ENCODE measurements around the gene SLC16A9. TPM values are rescaled to one million over a fixed set of nuclear protein-coding genes. Genes with fewer than 3 reads are reported as not detected.
"Not testable (repeated sequence)": the region's sequence is repeated elsewhere in the genome, so short reads cannot be mapped to it uniquely, and the experiment has no call there.

Gene SLC16A9
- total RNA-seq, 2 donors from 2014 or later, result 1.6 to 1.8 TPM

- Histone ChIP-seq H3K36me3 (no peaks in the 10 kb centered on the region), H3K27me3 (replicated peaks; ENCODE audit: insufficient read depth) (no peaks in the 10 kb centered on the region), H3K9me3 (no peaks in the 10 kb centered on the region), H3K4me1 (ENCODE audit: control insufficient read depth in 1 of 2, low read depth in 2 of 2) (peaks cover 0 to 11% of the 10 kb centered on the region in 2 donors), H3K27ac (no peak overlapping the region), H3K4me3 (no peak overlapping the region)
- TF ChIP-seq, protein P1, sequence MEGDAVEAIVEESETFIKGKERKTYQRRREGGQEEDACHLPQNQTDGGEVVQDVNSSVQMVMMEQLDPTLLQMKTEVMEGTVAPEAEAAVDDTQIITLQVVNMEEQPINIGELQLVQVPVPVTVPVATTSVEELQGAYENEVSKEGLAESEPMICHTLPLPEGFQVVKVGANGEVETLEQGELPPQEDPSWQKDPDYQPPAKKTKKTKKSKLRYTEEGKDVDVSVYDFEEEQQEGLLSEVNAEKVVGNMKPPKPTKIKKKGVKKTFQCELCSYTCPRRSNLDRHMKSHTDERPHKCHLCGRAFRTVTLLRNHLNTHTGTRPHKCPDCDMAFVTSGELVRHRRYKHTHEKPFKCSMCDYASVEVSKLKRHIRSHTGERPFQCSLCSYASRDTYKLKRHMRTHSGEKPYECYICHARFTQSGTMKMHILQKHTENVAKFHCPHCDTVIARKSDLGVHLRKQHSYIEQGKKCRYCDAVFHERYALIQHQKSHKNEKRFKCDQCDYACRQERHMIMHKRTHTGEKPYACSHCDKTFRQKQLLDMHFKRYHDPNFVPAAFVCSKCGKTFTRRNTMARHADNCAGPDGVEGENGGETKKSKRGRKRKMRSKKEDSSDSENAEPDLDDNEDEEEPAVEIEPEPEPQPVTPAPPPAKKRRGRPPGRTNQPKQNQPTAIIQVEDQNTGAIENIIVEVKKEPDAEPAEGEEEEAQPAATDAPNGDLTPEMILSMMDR (IDR thresholded peaks at IDR 0.05), result no peak
- ATAC-seq (ENCODE audit: insufficient number of reproducible peaks, low FRiP score, low read depth) (no peak), DNase-seq (ENCODE audit: low spot score) (no peak)
Measured at GRCh38 chr10:59672150-59672875, 37.3 kb downstream of the SLC16A9 start.

DNA sequence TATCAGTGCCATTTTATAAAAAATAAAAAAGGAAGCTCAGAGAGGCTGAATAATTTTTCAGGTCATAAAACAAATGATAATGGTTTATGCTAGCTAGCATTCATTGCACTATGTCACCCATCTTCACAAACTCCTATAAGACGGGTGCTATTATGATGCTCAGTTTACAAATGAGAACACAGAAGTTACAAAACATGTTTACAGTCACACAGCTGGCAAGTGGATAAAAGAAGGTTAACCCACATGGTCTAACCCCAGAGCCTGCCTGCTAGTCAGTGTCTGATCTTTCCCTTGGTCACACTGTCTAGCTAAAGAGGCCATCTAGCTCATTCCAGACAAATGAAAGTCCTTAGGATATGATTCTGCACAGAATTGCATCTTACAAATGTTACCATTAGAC lies 39.4 kb downstream of the SLC16A9 start:
- H3K4me1 ChIP-seq (ENCODE audit: control insufficient read depth in 1 of 2, low read depth in 2 of 2), result peaks cover 0 to 11% of the 10 kb centered on the region in 2 donors
- H3K4me3 ChIP-seq, result no peak overlapping the region
- H3K27ac ChIP-seq, result no peak overlapping the region
- DNase-seq (ENCODE audit: low spot score), result no peak
- no peaks in the 10 kb centered on the region for H3K9me3 ChIP-seq
- no peaks in the 10 kb centered on the region for H3K36me3 ChIP-seq
- H3K27me3 ChIP-seq (replicated peaks; ENCODE audit: insufficient read depth), result no peaks in the 10 kb centered on the region
- TF ChIP-seq, protein P1 (IDR thresholded peaks at IDR 0.05), result no peak
- no peak for ATAC-seq (ENCODE audit: insufficient number of reproducible peaks, low FRiP score, low read depth)

DNA sequence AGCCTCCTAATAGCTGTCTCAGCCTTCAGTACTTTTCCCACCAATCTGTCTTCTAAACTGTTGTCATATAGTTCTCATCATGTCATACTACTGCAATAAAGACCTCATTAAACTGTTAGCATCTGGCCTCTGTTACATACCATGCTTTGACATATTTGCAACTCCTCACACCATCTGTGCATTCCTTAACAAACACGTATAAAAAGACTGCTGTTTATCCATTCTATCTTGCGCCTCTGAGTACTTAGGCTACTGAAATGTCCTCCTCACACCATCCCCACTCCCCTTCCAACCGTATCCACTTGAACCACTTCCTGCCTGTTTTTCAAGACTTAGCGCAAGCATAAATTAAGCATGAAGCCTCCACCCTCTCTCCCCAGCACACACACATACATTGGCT lies 41.6 kb downstream of the SLC16A9 start:
- Histone ChIP-seq H3K27me3 (replicated peaks; ENCODE audit: insufficient read depth) (no peaks in the 10 kb centered on the region), H3K9me3 (no peaks in the 10 kb centered on the region), H3K27ac (no peak overlapping the region), H3K36me3 (no peaks in the 10 kb centered on the region), H3K4me3 (no peak overlapping the region), H3K4me1 (ENCODE audit: control insufficient read depth in 1 of 2, low read depth in 2 of 2) (peaks cover 0 to 11% of the 10 kb centered on the region in 2 donors)
- ATAC-seq (ENCODE audit: insufficient number of reproducible peaks, low FRiP score, low read depth), result no peak
- no peak for DNase-seq (ENCODE audit: low spot score)
- TF ChIP-seq, protein P1 (IDR thresholded peaks at IDR 0.05), result no peak

GRCh38 chr10:59666310-59666709 lies 43.3 kb downstream of the SLC16A9 start:
- Histone ChIP-seq H3K36me3 (no peaks in the 10 kb centered on the region), H3K4me3 (no peak overlapping the region), H3K4me1 (ENCODE audit: control insufficient read depth in 1 of 2, low read depth in 2 of 2) (peaks cover 0 to 11% of the 10 kb centered on the region in 2 donors), H3K9me3 (no peaks in the 10 kb centered on the region), H3K27me3 (replicated peaks; ENCODE audit: insufficient read depth) (no peaks in the 10 kb centered on the region), H3K27ac (no peak overlapping the region)
- ATAC-seq (ENCODE audit: insufficient number of reproducible peaks, low FRiP score, low read depth), result no peak
- no peak for DNase-seq (ENCODE audit: low spot score)
- TF ChIP-seq, protein P1 (IDR thresholded peaks at IDR 0.05), result no peak

DNA sequence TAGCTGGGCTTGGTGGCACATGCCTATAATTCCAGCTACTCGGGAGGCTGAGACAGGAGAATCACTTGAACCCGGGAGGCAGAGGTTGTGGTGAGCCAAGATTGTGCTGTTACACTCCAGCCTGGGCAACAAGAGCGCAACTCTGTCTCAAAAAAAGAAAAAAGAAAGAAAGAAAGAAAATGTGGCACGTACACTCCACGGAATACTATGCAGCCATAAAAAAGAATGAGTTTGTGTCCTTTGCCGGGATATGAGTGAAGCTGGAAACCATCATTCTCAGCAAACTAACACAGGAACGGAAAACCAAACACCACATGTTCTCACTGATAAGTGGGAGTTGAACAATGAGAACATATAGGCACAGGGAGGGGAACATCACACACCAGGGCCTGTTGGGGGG lies 46.4 kb downstream of the SLC16A9 start:
- not testable (repeated sequence) for H3K27me3 ChIP-seq (replicated peaks; ENCODE audit: insufficient read depth); H3K27ac ChIP-seq; H3K4me3 ChIP-seq; H3K9me3 ChIP-seq; DNase-seq (ENCODE audit: low spot score); ATAC-seq (ENCODE audit: insufficient number of reproducible peaks, low FRiP score, low read depth); H3K4me1 ChIP-seq (ENCODE audit: control insufficient read depth in 1 of 2, low read depth in 2 of 2); H3K36me3 ChIP-seq

DNA sequence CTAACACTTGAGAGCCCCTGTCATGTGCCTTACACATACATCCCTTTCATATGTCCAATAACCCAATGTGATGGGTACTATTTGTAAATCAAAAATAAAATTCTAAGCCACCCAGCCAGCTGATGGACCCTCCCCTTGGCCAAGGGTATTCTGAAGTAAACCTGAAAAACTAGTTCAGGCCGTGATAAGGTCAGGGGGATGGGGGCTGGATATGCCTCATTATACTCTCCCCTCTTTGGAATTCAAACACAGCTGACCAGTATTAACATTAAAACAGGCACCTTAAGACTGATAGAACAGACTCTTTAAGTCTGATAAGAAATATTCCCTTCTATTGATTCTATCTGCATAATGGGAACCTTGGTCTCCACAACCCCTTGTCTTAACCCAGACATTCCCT lies 51.9 kb downstream of the SLC16A9 start:
- Histone ChIP-seq H3K27me3 (replicated peaks; ENCODE audit: insufficient read depth) (no peaks in the 10 kb centered on the region), H3K4me1 (ENCODE audit: control insufficient read depth in 1 of 2, low read depth in 2 of 2) (peaks cover 11 to 21% of the 10 kb centered on the region in 2 donors), H3K27ac (no peak overlapping the region), H3K9me3 (no peaks in the 10 kb centered on the region), H3K36me3 (no peaks in the 10 kb centered on the region), H3K4me3 (no peak overlapping the region)
- DNase-seq (ENCODE audit: low spot score) (no peak), ATAC-seq (ENCODE audit: insufficient number of reproducible peaks, low FRiP score, low read depth) (no peak)
- TF ChIP-seq, protein P1 (IDR thresholded peaks at IDR 0.05), result no peak
